Stimulated activated CD8-positive, alpha-beta memory T cell treated with anti-CD3 and anti-CD28 coated beads, Interleukin-7, amount 100 ng/mL, for 24 hours (primary cell): ENCODE measurements around the gene MAGEA6.

Source experiments
- DNase-seq: peaks from one replicate; pipeline ENCODE4 v3.0.0-alpha.2; 2020; ENCODE audit warnings: low read depth

The MAGEA6 gene

GRCh38 chrX:152733261-152733975, 36.1 kb downstream of the MAGEA6 start, which contains the start of the genes CSAG1 and MAGEA12:
Gene CSAG1 (minus strand): TSS chrX:152733721. CDS start chrX:152732460, 1,261 bp downstream.
Gene MAGEA12 (plus strand): TSS chrX:152733757. CDS start chrX:152736162, 2,405 bp downstream.
- DNase-seq: no peak

GRCh38 chrX:152725409-152725808, 44.1 kb downstream of the MAGEA6 start:
- DNase-seq: no peak
